Activated T-cell treated with anti-CD3 and anti-CD28 coated beads, Interleukin-2, amount 50 U/mL, for 48 hours (primary cell): ENCODE results near the gene CIAPIN1.

Experiments
- DNase-seq, 2 experiments: peaks; one replicate each; pipeline ENCODE4 v3.0.0-alpha.2; 2020

Gene CIAPIN1

GRCh38 chr16:57447186-57447962 lies at the start of gene CIAPIN1, which contains the start of gene COQ9:
TSS of gene CIAPIN1 (minus strand) at chr16:57447385. CDS start at chr16:57440928, 6,457 bp downstream.
TSS of gene COQ9 (plus strand) at chr16:57447479. CDS start at chr16:57447506, 27 bp downstream.
- peak; percentile 93 to 94 for DNase-seq

- DNase-seq = no peak
Measured at GRCh38 chr16:57493767-57494166, 46.6 kb upstream of the CIAPIN1 start.

- DNase-seq = no peak
Measured at GRCh38 chr16:57489229-57489628, 42.0 kb upstream of the CIAPIN1 start.

GRCh38 chr16:57486858-57487834 lies 40.0 kb upstream of the CIAPIN1 start:
- no peak for DNase-seq

- peak; percentile 85 to 90 for DNase-seq
Measured at GRCh38 chr16:57485916-57486857, 39.0 kb upstream of the CIAPIN1 start, which contains the start of gene DOK4. TSS of gene DOK4 (minus strand) at chr16:57486493. CDS start at chr16:57479507, 6,986 bp downstream.

GRCh38 chr16:57485091-57485915 lies 38.1 kb upstream of the CIAPIN1 start:
- DNase-seq = no peak

- DNase-seq = no peak
Measured at GRCh38 chr16:57484515-57485005, 37.4 kb upstream of the CIAPIN1 start.

- DNase-seq = no peak
Measured at GRCh38 chr16:57483725-57484514, 36.7 kb upstream of the CIAPIN1 start.

- DNase-seq = no peak
Measured at GRCh38 chr16:57482845-57483545, 35.8 kb upstream of the CIAPIN1 start.

- DNase-seq = no peak
Measured at GRCh38 chr16:57481421-57481820, 34.2 kb upstream of the CIAPIN1 start.

GRCh38 chr16:57480754-57481230 lies 33.6 kb upstream of the CIAPIN1 start:
- DNase-seq = no peak

GRCh38 chr16:57479976-57480753 lies 33.0 kb upstream of the CIAPIN1 start:
- no peak for DNase-seq

GRCh38 chr16:57479205-57479975 lies 32.2 kb upstream of the CIAPIN1 start:
- no peak for DNase-seq

GRCh38 chr16:57478396-57479204 lies 31.4 kb upstream of the CIAPIN1 start:
- DNase-seq = no peak

GRCh38 chr16:57477531-57478202 lies 30.5 kb upstream of the CIAPIN1 start:
- DNase-seq = no peak
